Lung (tissue), 12 donors: ENCODE data around the gene UTS2. TPM values are rescaled to one million over a fixed set of nuclear protein-coding genes. Genes with fewer than 3 reads are reported as not detected.
A peak's percentile ranks its signal among the peaks of the same experiment; 100 is the strongest.

ENCODE experiments used
- ATAC-seq: fragments of 200-7000 bp; cut with Tn5 transposase; one replicate; pipeline ENCODE4 v1.9.1; 2020; ENCODE audit warnings: moderate number of reproducible peaks; ENCODE audit not compliant: insufficient read depth, low FRiP score
- DNase-seq, 3 donors: peaks; one replicate each; pipeline ENCODE4 v3.0.0-alpha.2; 2013 to 2017
- H3K27ac ChIP-seq, 2 donors: one replicate each; pipeline ENCODE4 v1.5.1; 2013; ENCODE audit warnings: mild to moderate bottlenecking in 2 of 2, moderate library complexity in 2 of 2, control low read depth in 1 of 2, inconsistent platforms in 1 of 2, low read depth in 1 of 2, low read length in 1 of 2
- H3K27me3 ChIP-seq, 3 donors: one replicate each; pipeline ENCODE4 v1.5.1; 2013; ENCODE audit warnings: low read length in 2 of 3; ENCODE audit not compliant: control insufficient read depth in 3 of 3, insufficient read depth in 3 of 3
- H3K36me3 ChIP-seq, 4 donors: one replicate each; pipeline ENCODE4 v1.5.1; 2013; ENCODE audit warnings: low read length in 4 of 4, mild to moderate bottlenecking in 1 of 4, moderate library complexity in 1 of 4; ENCODE audit not compliant: control insufficient read depth in 4 of 4, insufficient read depth in 4 of 4
- H3K4me1 ChIP-seq, 5 donors: one replicate each; pipeline ENCODE4 v1.5.1; 2013; ENCODE audit warnings: low read length in 5 of 5, mild to moderate bottlenecking in 2 of 5, moderate library complexity in 1 of 5; ENCODE audit not compliant: control insufficient read depth in 5 of 5, insufficient read depth in 5 of 5
- H3K4me3 ChIP-seq: one replicate; pipeline ENCODE4 v1.5.1; 2013; ENCODE audit warnings: mild to moderate bottlenecking, control low read depth, moderate library complexity
- H3K9ac ChIP-seq, 2 donors: one replicate each; pipeline ENCODE4 v1.5.1; 2013; ENCODE audit warnings: low read length in 2 of 2, control low read depth in 1 of 2; ENCODE audit not compliant: insufficient read depth in 1 of 2
- H3K9me3 ChIP-seq, 4 donors: one replicate each; pipeline ENCODE4 v1.5.1; 2013; ENCODE audit warnings: low read length in 3 of 4, mild to moderate bottlenecking in 1 of 4, moderate library complexity in 1 of 4; ENCODE audit not compliant: control insufficient read depth in 4 of 4, insufficient read depth in 3 of 4
- CTCF ChIP-seq: IDR thresholded peaks from 2 replicates; pipeline ENCODE4 v1.5.1; 2012; ENCODE audit warnings: mild to moderate bottlenecking; ENCODE audit errors: control extremely low read depth, extremely low read depth
- WGBS, 2 donors: extraction: QIAGEN DNeasy Blood & Tissue Kit; methylation state at CpG; one replicate each; pipeline ENCODE4 v1.1.7; 2013; 5-methylcytosine and 5-hydroxymethylcytosine counted together
- polyA plus RNA-seq, 2 donors: library from polyadenylated mRNA; stranded (reverse); fragments of 200-250 nt; gene quantifications; one replicate each; pipeline ENCODE4 v1.2.1, GENCODE V29; 2013
- total RNA-seq, 2 donors: library from RNA; depleted of rRNA in 1 of 2; stranded (reverse); fragments of >200 nt in 1 of 2; gene quantifications; one replicate each; pipeline ENCODE4 v1.2.1, GENCODE V29; 2014 to 2021
- donor health status: control.
- donor health status: control.
- donor health status: Bipolar disorder and iron deficiency.
- donor health status: healthy.
- donor health status: DM: yes; HTN: yes; CAD: no.

Gene UTS2
- total and polyA plus RNA-seq, 4 donors = 0.82 to 1.8 TPM; not detected in 2

DNA sequence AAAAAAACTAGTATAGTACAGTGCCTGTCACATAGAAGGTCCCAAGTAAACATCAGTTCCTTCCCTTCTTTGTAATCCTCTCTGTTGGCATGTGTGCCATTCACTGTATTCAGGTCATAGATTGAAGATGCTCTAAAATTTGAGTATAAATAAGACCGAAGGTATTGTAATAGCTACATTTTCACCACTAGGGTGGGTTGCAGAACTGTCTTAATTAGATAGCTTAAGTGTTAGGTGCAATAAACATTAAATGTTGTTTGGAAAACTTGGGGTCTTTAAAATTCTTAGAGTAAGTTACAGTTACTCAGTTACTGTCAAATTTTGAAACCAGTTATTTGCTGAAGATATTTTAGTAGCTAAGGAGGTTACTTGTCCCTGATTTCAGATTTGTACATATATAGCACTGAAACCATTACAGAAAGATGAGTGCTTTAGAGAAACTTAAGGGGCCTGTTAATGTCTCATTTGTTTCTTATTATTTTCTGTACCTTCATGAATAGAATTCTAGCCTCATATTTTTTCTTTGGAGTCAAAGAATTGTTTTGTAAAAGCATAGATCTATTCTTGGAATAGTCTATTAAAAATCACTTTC is 44.5 kb downstream of the UTS2 start:
- Histone ChIP-seq H3K27ac (no peak overlapping the region), H3K9me3 (peaks cover 0 to 3% (median 2%) of the 10 kb centered on the region in 4 donors), H3K4me1 (no peaks in the 10 kb centered on the region), H3K36me3 (peaks cover 6 to 37% (median 24%) of the 10 kb centered on the region in 4 donors), H3K27me3 (no peaks in the 10 kb centered on the region), H3K9ac (no peak overlapping the region), H3K4me3 (no peak overlapping the region)
- WGBS, 2 donors = 14 to 28% methylated on average over 1 of the region's 1 CpG
- ATAC-seq (no peak), DNase-seq (peak in 2 of 3 donors; percentile 23 to 31)
- TF ChIP-seq CTCF = no peak

DNA sequence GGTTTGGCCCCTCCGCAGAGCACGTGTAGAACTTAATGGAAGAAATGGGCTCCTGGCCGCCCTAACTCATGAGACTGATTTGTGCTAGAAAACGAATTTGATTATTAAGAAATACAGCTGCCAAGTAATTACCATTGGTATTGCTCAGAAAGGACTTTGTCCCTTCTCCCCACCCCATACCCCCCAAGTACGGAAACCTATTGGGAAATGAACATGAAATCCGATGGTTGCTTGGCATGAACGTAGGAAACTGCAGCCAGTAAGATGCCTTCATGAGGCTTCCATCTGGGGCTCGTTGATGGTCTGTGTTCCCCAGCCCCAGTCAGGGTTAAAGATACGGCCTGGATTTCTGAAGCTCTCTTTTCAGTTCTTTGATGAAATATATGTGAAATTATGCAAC is 47.4 kb downstream of the UTS2 start:
- Histone ChIP-seq H3K9me3 (no peaks in the 10 kb centered on the region), H3K9ac (no peak overlapping the region), H3K4me1 (no peaks in the 10 kb centered on the region), H3K36me3 (peaks cover 0 to 36% (median 23%) of the 10 kb centered on the region in 4 donors), H3K27me3 (no peaks in the 10 kb centered on the region), H3K27ac (no peak overlapping the region), H3K4me3 (no peak overlapping the region)
- 94 to 95% methylated on average over 9 of the region's 9 CpGs for WGBS, 2 donors
- DNase-seq (no peak), ATAC-seq (no peak)
- TF ChIP-seq CTCF = no peak

Other genes starting within 250 kb of the UTS2 start
- gene VAMP3, start 81.8 kb downstream of the UTS2 start, total RNA-seq = 100 to 1,000 TPM; 103 to 146 TPM
- 10 to 100 TPM; 46.6 to 71.1 TPM for gene VAMP3, start 81.8 kb downstream of the UTS2 start, polyA plus RNA-seq
- 10 to 100 TPM; 11.5 to 21.1 TPM for gene PER3, start 68.8 kb downstream of the UTS2 start, total RNA-seq
- gene PER3, start 68.8 kb downstream of the UTS2 start, polyA plus RNA-seq = 10 to 100 TPM in 1 of 2 donors, 1 to 10 TPM in 1; 3.4 to 11.5 TPM
- under 1 TPM; 0.64 to 0.65 TPM for gene TNFRSF9, start 87.8 kb upstream of the UTS2 start, total RNA-seq
- gene TNFRSF9, start 87.8 kb upstream of the UTS2 start, polyA plus RNA-seq = 1 to 10 TPM in 1 of 2 donors, under 1 TPM in 1; 0.45 to 2.0 TPM
- 100 to 1,000 TPM; 140 to 247 TPM for gene PARK7, start 108.6 kb upstream of the UTS2 start, total RNA-seq
- 100 to 1,000 TPM; 287 to 392 TPM for gene PARK7, start 108.6 kb upstream of the UTS2 start, polyA plus RNA-seq
- gene ERRFI1, start 173.2 kb upstream of the UTS2 start, total RNA-seq = 10 to 100 TPM; 52.6 to 89.2 TPM
- 10 to 100 TPM; 26.5 to 70.3 TPM for gene ERRFI1, start 173.2 kb upstream of the UTS2 start, polyA plus RNA-seq